Stimulated activated CD4-positive, alpha-beta T cell treated with anti-CD3 and anti-CD28 coated beads, Interleukin-1b, Interleukin-23, amount 100 ng/mL, for 1 hour (primary cell): Measurements from ENCODE around the gene MOV10L1.
"Not testable (repeated sequence)": the region's sequence is repeated elsewhere in the genome, so short reads cannot be mapped to it uniquely, and the experiment has no call there.

Experiments
- DNase-seq, 2 donors: peaks; one replicate each; pipeline ENCODE4 v3.0.0-alpha.2; 2020; ENCODE audit warnings: low read depth in 2 of 2

MOV10L1 gene

DNA sequence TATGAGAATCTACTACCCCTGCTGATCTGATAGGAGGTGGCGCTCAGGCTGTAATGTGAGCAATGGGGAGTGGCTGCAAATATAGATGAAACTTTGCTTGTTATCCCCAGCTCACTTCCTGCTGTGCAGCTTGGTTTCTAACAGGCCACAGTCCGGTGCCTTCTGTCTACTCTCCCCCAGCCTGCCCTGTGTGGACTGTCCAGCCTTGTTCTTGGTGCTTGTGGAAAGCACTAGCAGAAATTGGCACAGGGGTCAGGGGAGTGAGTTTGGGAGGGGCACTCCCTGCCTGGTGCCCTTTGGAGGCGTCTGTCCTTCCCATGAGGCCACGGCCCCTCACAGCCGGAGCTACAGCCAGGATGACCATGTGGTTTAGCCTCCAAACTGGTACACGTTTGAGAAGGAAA lies 14.3 kb downstream of the MOV10L1 start:
- no peak for DNase-seq

GRCh38 chr22:50105208-50106100 lies 15.6 kb downstream of the MOV10L1 start:
- no peak for DNase-seq

- DNase-seq, result no peak
Measured at GRCh38 chr22:50107529-50107928, 17.7 kb downstream of the MOV10L1 start.

- no peak for DNase-seq
Measured at GRCh38 chr22:50111056-50111455, 21.2 kb downstream of the MOV10L1 start.

DNA sequence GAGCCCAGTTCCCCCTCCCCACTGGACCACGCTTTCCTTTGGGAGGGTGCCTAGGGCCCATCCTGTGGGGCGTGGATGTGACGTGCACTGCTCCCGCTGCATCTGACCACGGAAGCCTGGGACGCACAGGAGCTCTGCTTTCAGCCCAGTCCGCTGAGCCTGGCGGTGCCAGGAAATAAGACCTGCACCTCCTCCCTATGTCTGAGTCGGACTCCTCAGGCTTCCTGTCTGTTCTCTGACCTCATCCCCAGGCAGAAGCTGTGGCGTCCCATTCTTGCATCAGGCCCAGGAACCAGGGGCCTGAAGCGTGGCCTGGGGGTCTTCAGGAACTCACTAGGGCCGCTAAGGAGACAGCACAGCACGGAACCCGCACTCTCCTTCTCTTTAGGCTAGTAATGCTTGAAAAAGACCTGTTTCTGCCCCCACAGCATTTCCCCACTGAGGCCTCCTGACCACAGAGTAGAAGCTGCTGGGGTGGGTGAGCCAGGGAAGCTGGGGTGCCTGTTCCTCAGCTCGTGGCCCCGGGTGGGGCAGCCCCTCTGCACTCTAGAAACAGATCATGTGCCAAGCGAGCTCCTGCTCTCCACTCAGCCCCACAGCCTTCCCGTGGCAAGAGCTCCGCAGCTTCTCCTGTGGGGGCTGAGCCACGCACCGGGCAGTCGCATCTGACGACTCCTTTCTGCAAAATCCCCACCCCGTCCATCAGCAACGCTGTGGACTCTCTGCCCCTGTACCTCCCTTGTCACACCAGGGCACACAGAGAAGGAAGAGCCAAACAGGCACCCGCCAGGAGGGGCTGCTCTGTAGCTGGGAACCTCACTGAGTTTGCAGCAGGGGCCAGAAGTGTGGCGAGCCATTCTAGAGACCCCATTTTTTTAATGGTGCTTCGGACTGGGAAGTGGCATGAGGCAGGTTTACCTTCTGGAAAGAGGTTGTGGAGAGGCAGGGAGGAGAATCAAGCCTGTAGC lies 22.6 kb downstream of the MOV10L1 start:
- DNase-seq, result no peak

DNA sequence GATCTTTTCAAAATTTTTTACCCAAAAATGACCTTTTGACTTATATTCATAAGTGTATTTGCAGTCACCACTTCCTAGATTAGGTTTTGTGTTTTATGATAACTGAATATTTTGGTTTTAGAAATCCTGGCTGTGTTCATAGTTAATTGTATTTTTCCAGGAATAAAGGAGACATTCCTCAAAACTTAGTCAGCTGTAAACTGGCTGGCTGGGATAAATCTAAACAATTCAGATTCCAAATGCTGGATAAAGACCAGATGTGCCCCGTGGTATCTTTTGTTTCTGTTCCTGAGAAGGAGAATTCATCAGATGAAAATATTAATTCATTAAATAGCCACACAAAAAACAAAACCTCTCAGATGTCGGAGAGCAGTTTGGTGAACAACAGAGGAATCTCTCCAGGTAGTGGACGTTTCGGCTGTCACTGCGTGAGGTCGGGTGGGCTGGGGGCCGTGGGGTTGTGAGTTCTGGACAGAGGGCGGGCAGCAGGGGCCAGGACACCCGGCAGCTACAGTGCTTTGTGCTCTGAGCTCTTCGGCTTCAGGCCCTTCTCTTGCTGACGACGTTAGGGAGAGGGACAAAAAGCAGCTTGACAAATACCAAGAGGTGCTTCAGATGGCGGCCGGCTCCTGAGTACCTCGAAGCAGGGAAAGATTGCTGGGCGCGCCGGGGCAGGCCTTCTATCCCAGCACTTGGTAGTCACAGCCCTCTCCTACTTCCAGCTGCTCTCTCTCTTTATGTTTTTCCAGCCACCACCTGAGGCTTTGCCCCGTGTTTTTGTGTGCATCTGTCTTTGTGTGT lies 24.6 kb downstream of the MOV10L1 start:
- DNase-seq, result no peak

DNA sequence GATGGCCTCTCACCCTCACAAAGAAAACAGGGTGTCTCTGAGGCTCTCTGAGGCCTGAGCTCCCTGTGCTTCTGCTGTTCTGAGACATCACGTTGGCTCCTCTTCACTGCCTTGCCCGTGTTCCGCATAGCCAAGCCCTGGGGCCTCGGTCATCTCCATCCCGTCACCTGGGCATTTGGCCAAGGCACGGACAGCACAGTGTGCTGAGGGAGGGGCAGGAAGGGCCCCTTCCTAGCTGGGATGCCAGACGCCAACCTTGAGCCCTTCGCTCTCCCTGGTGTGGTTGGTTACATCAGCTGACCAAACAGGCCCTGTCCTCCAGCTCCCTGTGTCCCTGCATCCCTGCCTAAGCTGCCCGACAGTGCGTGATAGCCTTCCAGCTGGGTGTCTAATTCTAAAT lies 25.9 kb downstream of the MOV10L1 start:
- DNase-seq, result no peak

DNA sequence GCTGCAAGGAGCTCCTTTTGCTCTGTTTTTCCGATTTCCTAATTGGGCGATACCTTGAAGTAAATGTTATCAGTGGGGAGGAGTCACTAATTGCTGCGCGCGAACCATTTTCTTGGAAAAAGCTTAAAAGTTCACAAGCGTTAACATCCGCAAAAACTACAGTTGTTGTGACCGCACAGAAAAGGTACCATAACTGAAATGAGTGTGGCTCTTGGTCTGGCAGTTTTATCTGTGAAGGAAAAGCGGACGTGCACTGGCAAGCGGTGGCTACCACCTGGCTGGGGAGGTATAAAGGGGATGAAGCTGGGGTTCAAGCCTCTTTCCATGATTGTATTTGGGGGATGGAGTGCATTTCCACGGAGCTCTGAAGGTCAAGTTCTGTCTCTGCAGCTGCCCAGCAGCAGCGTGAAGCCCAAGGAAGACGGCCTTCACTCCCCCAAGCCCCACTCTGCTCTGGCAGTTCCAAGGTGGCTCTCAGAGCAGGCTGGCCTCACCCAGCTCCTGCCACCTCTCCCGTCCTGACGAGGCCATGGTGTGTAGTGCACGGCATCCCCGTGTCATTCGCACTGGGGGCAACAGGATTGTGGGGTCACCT lies 27.5 kb downstream of the MOV10L1 start:
- no peak for DNase-seq

DNA sequence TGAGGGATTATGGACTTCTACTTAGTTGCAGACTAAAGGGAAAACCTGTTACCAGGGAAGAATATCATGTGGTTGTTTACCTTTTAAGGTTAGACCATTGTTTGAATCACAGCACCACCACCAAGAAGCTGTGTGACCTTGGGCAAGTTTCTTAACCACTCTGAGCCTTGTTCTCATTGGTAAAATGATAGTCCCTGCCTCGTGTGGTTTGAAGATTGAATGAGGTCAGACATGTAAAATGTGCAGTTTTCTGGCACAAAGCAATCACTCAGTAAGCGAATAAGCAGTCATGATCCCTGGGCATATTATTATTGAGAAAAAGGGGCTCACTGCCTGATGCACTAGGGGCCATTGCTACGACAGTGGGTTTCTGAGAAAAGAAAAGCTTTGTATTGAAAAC lies 28.3 kb downstream of the MOV10L1 start:
- no peak for DNase-seq

DNA sequence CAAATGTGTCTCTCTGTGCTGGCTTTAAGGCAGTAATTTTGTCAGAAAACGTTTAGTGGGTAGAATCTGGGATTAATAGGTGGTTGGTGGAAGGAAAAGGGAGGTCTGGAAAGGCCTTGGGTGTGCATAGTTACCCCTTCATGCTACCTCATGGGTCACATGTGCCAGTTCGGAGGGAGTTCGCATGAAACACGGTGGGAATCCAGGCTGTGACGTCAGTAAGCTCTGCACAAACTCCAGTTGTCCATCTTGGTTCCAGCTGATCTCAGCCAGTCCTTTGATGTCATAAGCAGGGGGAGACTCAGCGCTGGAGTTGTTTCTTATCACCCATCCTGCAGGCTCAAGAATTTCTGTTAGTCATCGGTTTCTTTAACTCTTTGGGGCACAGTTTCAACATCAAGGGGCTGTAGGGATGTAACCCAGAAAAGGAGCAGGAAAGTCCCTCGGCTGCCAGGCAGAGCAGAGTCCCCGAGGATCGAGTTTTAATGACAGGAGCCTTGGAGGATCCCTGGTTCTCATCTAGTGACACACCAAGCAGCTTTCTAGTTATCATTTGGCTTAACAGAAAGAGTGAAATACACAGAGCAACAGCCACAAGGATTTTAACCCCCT lies 28.9 kb downstream of the MOV10L1 start:
- no peak for DNase-seq

GRCh38 chr22:50119169-50119767 lies 29.5 kb downstream of the MOV10L1 start:
- DNase-seq, result no peak

DNA sequence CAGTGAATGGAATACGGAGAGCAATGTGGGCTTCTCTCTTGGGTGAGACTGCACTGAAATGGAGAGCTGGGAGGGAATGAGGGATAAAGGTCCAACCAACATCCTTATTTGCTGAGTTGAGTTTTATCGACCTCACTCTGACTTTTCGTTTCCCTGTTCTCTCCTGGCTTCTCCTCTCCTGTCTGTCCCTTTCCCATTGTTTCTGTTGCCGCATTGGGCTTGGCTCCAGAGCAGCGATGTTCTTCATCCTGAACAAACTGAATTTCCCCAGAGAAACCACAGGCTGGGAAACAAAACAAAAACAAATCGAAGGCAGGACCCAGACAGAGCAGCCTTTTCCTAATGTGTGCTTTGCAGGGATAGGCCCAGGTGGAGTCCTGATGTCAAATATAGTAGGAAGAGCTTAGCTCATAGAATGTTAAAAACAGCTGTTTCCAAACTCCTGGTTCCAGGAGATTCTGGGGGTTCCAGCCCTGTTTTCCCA lies 30.0 kb downstream of the MOV10L1 start:
- DNase-seq, result no peak

DNA sequence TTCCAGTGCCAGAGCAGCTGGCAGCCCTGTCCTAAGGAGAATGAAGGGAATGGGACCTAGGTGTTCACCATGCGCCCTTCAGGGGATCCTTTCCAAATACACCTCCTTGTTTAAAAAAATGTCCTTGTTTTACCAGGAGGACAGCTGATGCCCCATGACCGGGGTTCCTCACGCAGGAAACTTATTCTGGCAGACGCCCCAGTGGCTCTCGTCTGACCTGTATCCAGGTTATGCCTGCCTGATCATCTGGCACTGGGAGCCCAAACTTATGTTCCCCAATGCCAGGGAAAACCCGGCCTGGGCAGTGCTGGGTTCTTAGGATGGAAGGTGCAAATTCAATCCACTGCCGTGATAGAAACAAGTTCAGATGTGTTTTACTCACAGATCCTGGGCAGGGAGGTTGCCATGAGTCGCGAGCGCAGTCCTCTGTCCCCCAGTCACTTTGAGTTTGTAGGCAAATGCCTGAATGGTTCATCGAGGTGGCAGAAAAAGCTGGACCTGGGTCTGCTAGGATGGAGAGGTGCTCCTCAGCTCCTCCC lies 31.5 kb downstream of the MOV10L1 start:
- no peak for DNase-seq

DNA sequence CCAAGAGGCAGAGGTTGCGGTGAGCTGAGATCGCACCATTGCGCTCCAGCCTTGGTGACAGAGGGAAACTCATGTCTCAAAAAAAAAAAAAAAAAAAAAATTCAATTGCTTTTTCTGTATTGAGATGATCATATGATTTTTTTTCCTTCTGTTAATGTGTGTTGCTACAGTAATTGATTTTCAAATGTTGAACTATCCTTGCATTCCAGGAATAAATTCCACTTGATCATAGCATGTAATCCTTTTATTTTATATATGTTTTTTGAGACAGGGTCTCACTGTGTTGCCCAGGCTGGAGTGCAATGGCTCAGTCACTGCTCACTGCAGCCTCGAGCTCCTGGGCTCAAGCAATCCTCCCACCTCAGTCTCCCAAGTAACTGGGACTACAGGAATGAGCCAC lies 33.3 kb downstream of the MOV10L1 start:
- no peak for DNase-seq

- DNase-seq, result no peak
Measured at GRCh38 chr22:50125029-50125428, 35.2 kb downstream of the MOV10L1 start.

GRCh38 chr22:50129121-50129736 lies 39.4 kb downstream of the MOV10L1 start:
- DNase-seq, result no peak

GRCh38 chr22:50131894-50132293 lies 42.1 kb downstream of the MOV10L1 start:
- no peak for DNase-seq

GRCh38 chr22:50134481-50134880 lies 44.7 kb downstream of the MOV10L1 start:
- no peak for DNase-seq

GRCh38 chr22:50136581-50137015 lies 46.8 kb downstream of the MOV10L1 start:
- no peak for DNase-seq

DNA sequence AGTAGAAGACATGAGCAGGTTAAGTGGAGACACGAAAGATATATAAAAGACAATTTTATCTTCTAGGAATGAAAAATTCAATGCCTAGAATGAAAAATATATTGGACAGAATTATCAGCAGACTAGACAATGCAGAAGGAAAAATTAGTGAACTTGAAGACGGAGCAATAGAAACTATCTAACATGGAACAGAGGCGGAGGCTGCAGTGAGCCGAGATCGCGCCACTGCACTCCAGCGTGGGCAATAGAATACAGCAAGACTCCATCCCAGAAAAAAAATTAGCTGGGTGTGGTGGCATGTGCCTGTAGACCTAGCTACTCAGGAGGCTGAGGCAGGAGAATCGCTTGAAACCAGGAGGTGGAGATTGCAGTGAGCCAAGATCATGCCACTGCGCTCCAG lies 47.5 kb downstream of the MOV10L1 start:
- not testable (repeated sequence) for DNase-seq
